MM.1S (cell line): Measurements from ENCODE around the gene FOXQ1.

Experiments used
- DNase-seq: peaks from one replicate; pipeline ENCODE4 v3.0.0-alpha.2; 2015
- H2AFZ ChIP-seq: fragments of 300-600 bp; sonication (generic); 2 replicates; pipeline ENCODE4 v1.6.0; 2016; ENCODE audit warnings: antibody characterized with exemption, low read length
- H3F3A ChIP-seq: fragments of 300-600 bp; sonication (generic); 2 replicates; pipeline ENCODE4 v1.6.1; 2016; ENCODE audit warnings: mild to moderate bottlenecking, antibody characterized with exemption, low read length, moderate library complexity, mixed read lengths; ENCODE audit not compliant: insufficient read depth
- H3K27ac ChIP-seq: fragments of 300-600 bp; sonication (generic); 2 replicates; pipeline ENCODE4 v1.5.1; 2016; ENCODE audit warnings: mild to moderate bottlenecking, low read length
- H3K27me3 ChIP-seq: fragments of 300-600 bp; sonication (generic); replicated peaks from 2 replicates; pipeline ENCODE4 v1.6.0; 2016; ENCODE audit warnings: low read length; ENCODE audit not compliant: insufficient read depth
- H3K36me3 ChIP-seq: fragments of 300-600 bp; sonication (generic); replicated peaks from 2 replicates; pipeline ENCODE4 v1.6.1; 2016; ENCODE audit warnings: mild to moderate bottlenecking, low read length, mixed read lengths; ENCODE audit not compliant: insufficient read depth
- H3K4me1 ChIP-seq: fragments of 300-600 bp; sonication (generic); 2 replicates; pipeline ENCODE4 v1.6.1; 2016; ENCODE audit warnings: low read length, mixed read lengths
- H3K4me2 ChIP-seq: fragments of 300-600 bp; sonication (generic); 2 replicates; pipeline ENCODE4 v1.6.0; 2016; ENCODE audit warnings: low read depth, low read length
- H3K4me3 ChIP-seq: fragments of 300-600 bp; sonication (generic); 2 replicates; pipeline ENCODE4 v1.5.1; 2016; ENCODE audit warnings: low read length, mixed read lengths
- H3K79me2 ChIP-seq: fragments of 300-600 bp; sonication (generic); 2 replicates; pipeline ENCODE4 v1.6.1; 2016; ENCODE audit warnings: mixed run types, low read length, mixed read lengths
- H3K9ac ChIP-seq: fragments of 300-600 bp; sonication (generic); 2 replicates; pipeline ENCODE4 v1.6.1; 2016; ENCODE audit warnings: low read length, mixed read lengths
- H3K9me2 ChIP-seq: fragments of 300-600 bp; sonication (generic); replicated peaks from 2 replicates; pipeline ENCODE4 v1.6.1; 2016; ENCODE audit warnings: mild to moderate bottlenecking, low read length, mixed read lengths; ENCODE audit not compliant: insufficient read depth
- H3K9me3 ChIP-seq: fragments of 300-600 bp; sonication (generic); replicated peaks from 2 replicates; pipeline ENCODE4 v1.6.1; 2016; ENCODE audit warnings: mild to moderate bottlenecking, low read length, mixed read lengths; ENCODE audit not compliant: insufficient read depth
- H4K20me1 ChIP-seq: fragments of 300-600 bp; sonication (generic); 2 replicates; pipeline ENCODE4 v1.6.1; 2016; ENCODE audit warnings: mild to moderate bottlenecking, low read length, moderate library complexity, mixed read lengths; ENCODE audit not compliant: insufficient read depth
- CTCF ChIP-seq: fragments of 300-600 bp; sonication (generic); IDR thresholded peaks from 2 replicates; pipeline ENCODE4 v1.5.1; 2016; ENCODE audit warnings: antibody characterized with exemption, low read length, mixed read lengths
- EZH2 ChIP-seq: fragments of 300-600 bp; sonication (generic); optimal IDR thresholded peaks from 2 replicates; pipeline ENCODE3; 2017; ENCODE audit warnings: low read depth, mild to moderate bottlenecking, antibody characterized with exemption, low read length, mixed read lengths
- EZH2phosphoT487 ChIP-seq: fragments of 300-600 bp; sonication (generic); IDR thresholded peaks from 2 replicates; pipeline ENCODE4 v1.6.1; 2018; ENCODE audit warnings: antibody characterized with exemption, low read length

The FOXQ1 gene

DNA sequence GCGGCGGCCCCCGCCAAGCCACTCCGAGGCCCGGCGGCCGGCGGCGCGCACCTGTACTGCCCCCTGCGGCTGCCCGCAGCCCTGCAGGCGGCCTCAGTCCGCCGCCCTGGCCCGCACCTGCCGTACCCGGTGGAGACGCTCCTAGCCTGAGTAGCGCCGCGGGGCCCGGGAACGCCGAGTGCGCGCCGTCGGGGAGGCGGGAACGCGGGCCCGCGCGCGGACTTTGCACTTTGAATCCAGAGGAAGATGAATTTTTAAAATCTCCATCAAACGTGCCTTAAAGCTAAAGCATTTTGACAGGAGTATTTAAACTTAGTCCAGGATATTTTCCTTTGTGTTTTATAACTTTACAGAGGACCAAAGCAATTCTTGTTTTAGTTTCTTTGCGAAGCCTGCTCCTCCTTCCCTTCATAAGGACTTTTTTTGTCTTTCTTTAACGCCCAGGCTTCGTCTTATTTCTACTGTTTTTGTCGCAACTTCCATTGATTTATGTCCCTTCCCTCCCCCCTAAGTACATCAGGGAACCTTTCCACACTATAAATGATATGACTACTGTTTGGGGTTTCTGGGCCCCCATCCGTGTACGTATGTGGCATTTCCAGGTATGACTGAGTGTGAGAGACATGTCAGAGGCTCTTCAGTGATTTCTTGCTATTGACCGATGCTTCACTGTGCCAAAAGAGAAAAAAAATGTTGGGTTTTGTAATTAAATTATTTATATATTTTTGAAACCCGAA is 2.0 kb downstream of the FOXQ1 start:
- Histone ChIP-seq H3K27ac (no peak overlapping the region), H2AFZ (no peak overlapping the region), H3F3A (no peaks in the 10 kb centered on the region; the same call in 1 of the 2 replicates)

DNA sequence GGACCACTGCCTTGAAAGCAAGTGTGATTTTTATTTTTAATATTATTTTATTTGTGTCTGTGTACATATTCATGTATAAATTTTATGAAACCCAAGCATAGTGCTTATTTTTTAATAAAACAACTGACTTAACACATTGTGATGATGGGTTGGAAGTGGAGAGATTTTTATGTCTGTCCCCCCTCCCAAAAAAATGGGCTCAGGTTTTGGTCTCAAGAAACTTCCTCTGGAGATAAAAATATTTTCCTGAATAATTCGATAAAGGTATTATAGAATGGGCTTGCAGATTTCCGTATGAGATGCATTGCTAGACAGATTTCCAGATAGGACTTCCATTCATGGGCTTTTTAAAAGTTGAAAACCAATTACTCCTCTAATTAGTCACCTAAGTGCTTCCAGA is 2.7 kb downstream of the FOXQ1 start:
- peaks cover 36% of the 10 kb centered on the region for H3K27me3 ChIP-seq
- no peak overlapping the region for H3K4me2 ChIP-seq
- no peaks in the 10 kb centered on the region for H3K4me1 ChIP-seq
- no peaks in the 10 kb centered on the region; the same call in 1 of the 2 replicates for H3F3A ChIP-seq
- no peak overlapping the region for H3K27ac ChIP-seq
- no peaks in the 10 kb centered on the region for H3K9me2 ChIP-seq
- H3K9me3 ChIP-seq: no peaks in the 10 kb centered on the region
- TF ChIP-seq EZH2 (no peak), EZH2phosphoT487 (no peak)
- no peaks in the 10 kb centered on the region for H3K79me2 ChIP-seq
- no peak overlapping the region for H3K9ac ChIP-seq
- no peaks in the 10 kb centered on the region for H3K36me3 ChIP-seq
- no peaks in the 10 kb centered on the region for H4K20me1 ChIP-seq
- H2AFZ ChIP-seq: no peak overlapping the region
- no peak for DNase-seq
- H3K4me3 ChIP-seq: no peak overlapping the region

More for the DNA sequence above, 2.0 kb downstream of the FOXQ1 start:
- H3K27me3 ChIP-seq: peaks cover 36% of the 10 kb centered on the region
- no peaks in the 10 kb centered on the region for H4K20me1 ChIP-seq
- H3K9me2 ChIP-seq: no peaks in the 10 kb centered on the region
- TF ChIP-seq EZH2phosphoT487 (no peak), EZH2 (no peak), CTCF (no peak)
- no peak overlapping the region for H3K4me3 ChIP-seq
- no peaks in the 10 kb centered on the region for H3K4me1 ChIP-seq
- no peaks in the 10 kb centered on the region for H3K36me3 ChIP-seq
- H3K79me2 ChIP-seq: no peaks in the 10 kb centered on the region
- H3K9me3 ChIP-seq: no peaks in the 10 kb centered on the region
- no peak for DNase-seq
- no peak overlapping the region for H3K9ac ChIP-seq
- no peak overlapping the region for H3K4me2 ChIP-seq

GRCh38 chr6:1315201-1315559 is 3.3 kb downstream of the FOXQ1 start:
- Histone ChIP-seq H3K4me2 (no peak overlapping the region), H3F3A (no peaks in the 10 kb centered on the region; the same call in 1 of the 2 replicates), H3K36me3 (no peaks in the 10 kb centered on the region), H3K27ac (no peak overlapping the region), H3K9me3 (no peaks in the 10 kb centered on the region), H3K79me2 (no peaks in the 10 kb centered on the region), H2AFZ (no peak overlapping the region), H4K20me1 (no peaks in the 10 kb centered on the region), H3K27me3 (peaks cover 35% of the 10 kb centered on the region), H3K9ac (no peak overlapping the region), H3K4me3 (no peak overlapping the region), H3K9me2 (no peaks in the 10 kb centered on the region), H3K4me1 (no peaks in the 10 kb centered on the region)
- TF ChIP-seq CTCF: no peak
- DNase-seq: no peak
